ENCODE measurements around the gene TMEM63A. TPM values are rescaled to one million over a fixed set of nuclear protein-coding genes. Genes with fewer than 3 reads are reported as not detected.
A peak's percentile ranks its signal among the peaks of the same experiment; 100 is the strongest.

Gene TMEM63A
- total RNA-seq, 1 experiment from 2014 or later = 303 TPM

DNA sequence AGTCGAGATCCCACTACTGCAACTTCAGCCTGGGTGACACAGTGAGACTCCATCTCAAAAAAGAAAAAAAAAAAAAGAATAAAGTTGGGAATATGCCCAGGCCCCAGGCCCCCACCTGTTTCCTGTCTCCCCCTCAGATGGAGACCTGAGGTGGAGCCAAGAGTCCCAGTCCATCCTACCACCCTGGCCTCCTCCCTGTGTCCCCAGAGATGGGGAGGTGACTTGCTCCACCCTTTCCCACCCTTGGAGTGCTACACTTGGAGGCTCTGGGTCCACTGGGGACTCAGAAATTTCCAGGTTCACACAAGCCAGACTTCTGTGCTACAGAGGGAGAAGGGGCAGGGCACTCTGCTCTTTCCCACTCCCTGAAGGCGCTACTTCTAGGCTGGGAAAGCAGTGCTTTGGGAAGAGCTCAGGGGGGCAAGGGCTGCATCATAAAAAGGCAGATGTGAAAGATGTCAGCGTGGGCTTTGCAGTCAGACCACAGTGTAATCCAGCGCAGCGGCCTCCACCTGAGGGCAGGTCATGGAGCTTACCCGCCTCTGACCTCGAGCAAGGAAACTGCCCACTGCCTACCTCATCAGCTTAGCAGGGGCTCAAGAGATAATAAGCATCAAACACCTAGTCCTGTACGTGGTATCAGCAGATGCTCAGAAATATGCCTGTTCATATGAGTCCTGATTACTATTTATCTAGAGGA lies 13.4 kb downstream of the TMEM63A start:
- no peak for DNase-seq
- CTCF ChIA-PET = interaction anchor here (0.6 kb wide), 1 partner anchor 16 kb away, joined by 4 read pairs; no protein-coding TSS in a partner anchor

DNA sequence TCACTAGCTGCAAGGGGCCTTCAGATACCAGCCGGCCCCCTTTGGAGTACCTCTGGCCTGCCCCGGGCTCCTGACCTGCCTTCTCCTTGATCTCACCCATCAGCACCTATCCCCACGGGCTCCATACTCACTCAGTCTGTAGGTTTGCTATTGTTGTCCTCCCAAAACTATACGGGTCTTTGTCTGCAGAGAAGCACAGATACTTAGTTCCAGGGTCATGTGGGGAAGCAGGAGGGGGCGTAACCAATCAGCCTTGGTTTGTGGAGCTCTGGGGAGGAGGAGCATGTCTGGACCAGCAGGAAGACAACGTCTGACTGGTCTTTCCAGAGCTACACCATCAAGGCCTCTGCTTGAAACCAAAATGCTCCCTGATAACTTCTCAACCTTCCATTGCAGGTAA lies 15.2 kb downstream of the TMEM63A start:
- no peak for DNase-seq
- TF ChIP-seq CTCF (IDR thresholded peaks at IDR 0.05; ENCODE audit: unreplicated experiment) = no peak
- Mint-ChIP-seq H3K4me1 (ENCODE audit: low read depth, unreplicated experiment) (peaks cover 13% of the 10 kb centered on the region), H3K9me3 (ENCODE audit: low read depth, unreplicated experiment) (no peaks in the 10 kb centered on the region), H3K27ac (ENCODE audit: unreplicated experiment) (peak overlapping the region; percentile 63), H3K27me3 (ENCODE audit: unreplicated experiment) (no peaks in the 10 kb centered on the region), H3K36me3 (ENCODE audit: insufficient read depth, unreplicated experiment) (peaks cover 94% of the 10 kb centered on the region), H3K4me3 (ENCODE audit: low read depth, unreplicated experiment) (no peak overlapping the region)
- CTCF ChIA-PET = no interaction called here
- intact Hi-C loops (cut with micrococcal nuclease; ENCODE audit: unreplicated experiment) = no loop called here
- BruUV-seq (replicated peaks) = no TSS peak

More for the DNA sequence above, 13.4 kb downstream of the TMEM63A start:
- TF ChIP-seq CTCF (IDR thresholded peaks at IDR 0.05; ENCODE audit: unreplicated experiment) = no peak
- no peaks in the 10 kb centered on the region for H3K27me3 Mint-ChIP-seq (ENCODE audit: unreplicated experiment)
- intact Hi-C loops (cut with micrococcal nuclease; ENCODE audit: unreplicated experiment) = no loop called here
- H3K4me1 Mint-ChIP-seq (ENCODE audit: low read depth, unreplicated experiment) = peaks cover 22% of the 10 kb centered on the region
- no TSS peak for BruUV-seq (replicated peaks)
- peaks cover 94% of the 10 kb centered on the region for H3K36me3 Mint-ChIP-seq (ENCODE audit: insufficient read depth, unreplicated experiment)
- no peaks in the 10 kb centered on the region for H3K9me3 Mint-ChIP-seq (ENCODE audit: low read depth, unreplicated experiment)
- peak overlapping the region; percentile 16 for H3K27ac Mint-ChIP-seq (ENCODE audit: unreplicated experiment)
- no peak overlapping the region for H3K4me3 Mint-ChIP-seq (ENCODE audit: low read depth, unreplicated experiment)

- Mint-ChIP-seq H3K4me3 (ENCODE audit: low read depth, unreplicated experiment) (no peak overlapping the region), H3K27ac (ENCODE audit: unreplicated experiment) (peak overlapping the region; percentile 63), H3K27me3 (ENCODE audit: unreplicated experiment) (no peaks in the 10 kb centered on the region), H3K36me3 (ENCODE audit: insufficient read depth, unreplicated experiment) (peaks cover 92% of the 10 kb centered on the region), H3K4me1 (ENCODE audit: low read depth, unreplicated experiment) (peaks cover 5% of the 10 kb centered on the region), H3K9me3 (ENCODE audit: low read depth, unreplicated experiment) (no peaks in the 10 kb centered on the region)
- no TSS peak for BruUV-seq (replicated peaks)
- no peak for DNase-seq
- intact Hi-C loops (cut with micrococcal nuclease; ENCODE audit: unreplicated experiment) = no loop called here
- CTCF ChIA-PET = no interaction called here
- no peak for TF ChIP-seq CTCF (IDR thresholded peaks at IDR 0.05; ENCODE audit: unreplicated experiment)
Measured at GRCh38 chr1:225866061-225866837, 15.9 kb downstream of the TMEM63A start.

DNA sequence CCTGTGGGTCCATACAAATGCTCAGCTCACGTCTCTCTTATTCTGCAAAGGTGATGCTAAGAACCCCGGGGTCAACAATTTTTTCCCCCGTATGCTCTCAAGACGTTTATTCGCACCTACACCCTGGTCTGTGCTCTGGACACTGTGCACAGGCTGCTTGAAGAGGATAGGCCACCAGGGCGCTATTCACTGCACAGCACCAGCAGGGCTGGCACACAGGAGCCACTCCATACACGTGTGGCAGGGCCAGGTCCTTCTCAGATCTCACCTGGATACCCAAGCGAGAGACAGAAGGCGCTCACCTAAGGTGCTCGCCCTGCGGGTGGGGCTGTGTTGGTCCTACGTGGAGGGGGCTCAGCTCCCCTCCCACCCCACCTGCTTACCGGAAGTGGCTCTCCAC lies 16.7 kb downstream of the TMEM63A start:
- TF ChIP-seq CTCF (IDR thresholded peaks at IDR 0.05; ENCODE audit: unreplicated experiment) = peak; percentile 11
- DNase-seq = no peak
- Mint-ChIP-seq H3K27me3 (ENCODE audit: unreplicated experiment) (no peaks in the 10 kb centered on the region), H3K4me3 (ENCODE audit: low read depth, unreplicated experiment) (no peak overlapping the region), H3K27ac (ENCODE audit: unreplicated experiment) (peak overlapping the region; percentile 50), H3K9me3 (ENCODE audit: low read depth, unreplicated experiment) (no peaks in the 10 kb centered on the region), H3K4me1 (ENCODE audit: low read depth, unreplicated experiment) (no peaks in the 10 kb centered on the region), H3K36me3 (ENCODE audit: insufficient read depth, unreplicated experiment) (peaks cover 92% of the 10 kb centered on the region)
- intact Hi-C loops (cut with micrococcal nuclease; ENCODE audit: unreplicated experiment) = no loop called here
- BruUV-seq (replicated peaks) = no TSS peak
- CTCF ChIA-PET = no interaction called here

Measured in Calu3 (cell line).